Osteocyte (in vitro differentiated cells): Measurements from ENCODE around the gene MSANTD4. TPM values are rescaled to one million over a fixed set of nuclear protein-coding genes. Genes with fewer than 3 reads are reported as not detected.

Experiments used
- DNase-seq: peaks from one replicate; pipeline ENCODE4 v3.0.0; 2021; ENCODE audit warnings: mixed read lengths; ENCODE audit not compliant: unreplicated experiment; ENCODE audit errors: extremely low spot score
- H3K27ac Mint-ChIP-seq: one replicate; pipeline ENCODE4 v1.8.0; 2021; ENCODE audit warnings: mild to moderate bottlenecking, mixed read lengths; ENCODE audit not compliant: unreplicated experiment
- H3K27me3 Mint-ChIP-seq: one replicate; pipeline ENCODE4 v1.8.0; 2021; ENCODE audit warnings: mixed read lengths; ENCODE audit not compliant: unreplicated experiment
- H3K36me3 Mint-ChIP-seq: one replicate; pipeline ENCODE4 v1.8.0; 2021; ENCODE audit warnings: mixed read lengths; ENCODE audit not compliant: unreplicated experiment
- H3K4me1 Mint-ChIP-seq: one replicate; pipeline ENCODE4 v1.8.0; 2021; ENCODE audit warnings: mixed read lengths; ENCODE audit not compliant: unreplicated experiment
- H3K4me3 Mint-ChIP-seq: one replicate; pipeline ENCODE4 v1.8.0; 2021; ENCODE audit warnings: mild to moderate bottlenecking, moderate library complexity, mixed read lengths; ENCODE audit not compliant: unreplicated experiment
- H3K9me3 Mint-ChIP-seq: one replicate; pipeline ENCODE4 v1.8.0; 2021; ENCODE audit warnings: mixed read lengths; ENCODE audit not compliant: unreplicated experiment
- CTCF ChIP-seq: fragments of 200-600 bp; sonication (generic); IDR thresholded peaks from 2 replicates; pipeline ENCODE4 v1.5.0; 2021; ENCODE audit warnings: antibody characterized with exemption, mild to moderate bottlenecking, moderate library complexity
- total RNA-seq: library from RNA; stranded (reverse); gene quantifications from 2 replicates; pipeline ENCODE4 v1.2.1, GENCODE V29; 2021

Gene MSANTD4
- total RNA-seq, 1 donor from 2014 or later: 16.7 TPM

DNA sequence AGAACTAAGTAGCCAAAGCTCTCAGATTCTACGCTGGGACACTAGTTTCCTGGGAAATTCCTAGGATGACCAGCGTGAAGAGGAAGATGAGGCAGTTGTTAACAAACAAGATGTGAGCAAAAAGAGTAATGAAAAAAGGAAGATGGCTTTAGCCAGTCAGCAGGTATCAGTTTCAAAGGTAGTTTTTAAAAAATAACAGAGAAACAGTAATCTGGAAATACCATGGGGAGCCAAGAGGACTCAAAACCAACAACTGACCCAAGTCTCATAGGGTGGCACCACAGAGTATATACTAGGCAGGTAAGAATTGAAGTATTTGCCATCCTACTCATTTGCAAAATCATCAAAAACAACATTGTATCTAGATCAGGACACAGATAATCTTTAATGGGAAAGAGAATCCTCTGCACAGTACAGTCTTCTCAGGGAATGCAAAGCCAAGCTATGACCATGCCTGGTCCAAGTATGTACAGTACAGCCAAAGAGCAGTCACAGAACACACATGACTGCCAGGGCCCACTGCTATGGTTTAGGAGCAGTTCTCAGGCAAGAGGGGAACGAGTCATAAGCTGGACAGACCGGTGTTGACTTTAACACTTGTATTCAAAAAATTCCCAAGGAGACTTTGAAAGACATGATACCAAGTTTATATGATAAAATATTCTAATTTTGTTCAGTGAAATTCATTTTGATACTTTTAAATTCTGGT lies 20.6 kb downstream of the MSANTD4 start:
- H3K4me3 Mint-ChIP-seq: no peak overlapping the region
- H3K36me3 Mint-ChIP-seq: peaks cover 36% of the 10 kb centered on the region
- no peak for DNase-seq
- H3K27me3 Mint-ChIP-seq: no peaks in the 10 kb centered on the region
- no peak overlapping the region for H3K27ac Mint-ChIP-seq
- H3K9me3 Mint-ChIP-seq: peaks cover 12% of the 10 kb centered on the region
- TF ChIP-seq CTCF: no peak
- no peaks in the 10 kb centered on the region for H3K4me1 Mint-ChIP-seq

GRCh38 chr11:105991888-105992287 lies 30.2 kb downstream of the MSANTD4 start:
- H3K9me3 Mint-ChIP-seq: peaks cover 15% of the 10 kb centered on the region
- peaks cover 13% of the 10 kb centered on the region for H3K36me3 Mint-ChIP-seq

DNA sequence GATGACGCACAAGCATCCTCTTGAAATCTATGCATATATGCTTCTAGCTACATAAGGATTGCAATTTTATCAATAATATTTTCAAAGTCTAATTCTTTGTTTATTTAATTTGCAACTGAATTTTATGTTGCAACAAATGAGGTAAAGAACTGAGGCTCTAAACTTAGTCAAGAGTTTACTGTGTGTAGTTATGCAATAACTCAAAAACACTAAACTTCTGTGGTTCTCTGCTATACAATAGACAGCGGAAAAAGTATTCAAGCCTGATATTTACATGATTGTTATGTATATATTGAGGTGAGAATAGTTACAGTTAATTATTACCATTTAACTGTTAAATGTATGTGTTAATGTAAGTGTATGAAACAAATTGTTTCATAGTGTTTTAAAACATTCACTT lies 32.9 kb downstream of the MSANTD4 start:
- Mint-ChIP-seq H3K27me3 (no peaks in the 10 kb centered on the region), H3K4me3 (no peak overlapping the region), H3K27ac (no peak overlapping the region), H3K4me1 (peaks cover 4% of the 10 kb centered on the region), H3K9me3 (peaks cover 10% of the 10 kb centered on the region), H3K36me3 (peaks cover 7% of the 10 kb centered on the region)
- TF ChIP-seq CTCF: no peak
- no peak for DNase-seq

More at GRCh38 chr11:105991888-105992287, 30.2 kb downstream of the MSANTD4 start:
- DNase-seq: no peak
- no peaks in the 10 kb centered on the region for H3K27me3 Mint-ChIP-seq
- H3K27ac Mint-ChIP-seq: no peak overlapping the region
- peaks cover 4% of the 10 kb centered on the region for H3K4me1 Mint-ChIP-seq
- no peak overlapping the region for H3K4me3 Mint-ChIP-seq
- TF ChIP-seq CTCF: no peak

- H3K27me3 Mint-ChIP-seq: no peaks in the 10 kb centered on the region
- H3K9me3 Mint-ChIP-seq: peaks cover 4% of the 10 kb centered on the region
- H3K36me3 Mint-ChIP-seq: peaks cover 2% of the 10 kb centered on the region
- no peak overlapping the region for H3K4me3 Mint-ChIP-seq
- H3K4me1 Mint-ChIP-seq: peaks cover 4% of the 10 kb centered on the region
- TF ChIP-seq CTCF: no peak
- DNase-seq: no peak
- H3K27ac Mint-ChIP-seq: no peak overlapping the region
Observed at GRCh38 chr11:105988197-105988596, 33.8 kb downstream of the MSANTD4 start.

GRCh38 chr11:105986554-105986953 lies 35.5 kb downstream of the MSANTD4 start:
- TF ChIP-seq CTCF: no peak
- H3K4me1 Mint-ChIP-seq: peaks cover 4% of the 10 kb centered on the region
- DNase-seq: no peak
- H3K4me3 Mint-ChIP-seq: no peak overlapping the region
- H3K27ac Mint-ChIP-seq: no peak overlapping the region
- no peaks in the 10 kb centered on the region for H3K36me3 Mint-ChIP-seq
- H3K27me3 Mint-ChIP-seq: no peaks in the 10 kb centered on the region
- no peaks in the 10 kb centered on the region for H3K9me3 Mint-ChIP-seq
